ENCODE results near the gene HIPK2. TPM values are rescaled to one million over a fixed set of nuclear protein-coding genes. Genes with fewer than 3 reads are reported as not detected.

The HIPK2 gene
- polyA plus RNA-seq, 2 of the 4 experiments (the other 2 are of a cell fraction): 11.3 to 12.1 TPM

DNA sequence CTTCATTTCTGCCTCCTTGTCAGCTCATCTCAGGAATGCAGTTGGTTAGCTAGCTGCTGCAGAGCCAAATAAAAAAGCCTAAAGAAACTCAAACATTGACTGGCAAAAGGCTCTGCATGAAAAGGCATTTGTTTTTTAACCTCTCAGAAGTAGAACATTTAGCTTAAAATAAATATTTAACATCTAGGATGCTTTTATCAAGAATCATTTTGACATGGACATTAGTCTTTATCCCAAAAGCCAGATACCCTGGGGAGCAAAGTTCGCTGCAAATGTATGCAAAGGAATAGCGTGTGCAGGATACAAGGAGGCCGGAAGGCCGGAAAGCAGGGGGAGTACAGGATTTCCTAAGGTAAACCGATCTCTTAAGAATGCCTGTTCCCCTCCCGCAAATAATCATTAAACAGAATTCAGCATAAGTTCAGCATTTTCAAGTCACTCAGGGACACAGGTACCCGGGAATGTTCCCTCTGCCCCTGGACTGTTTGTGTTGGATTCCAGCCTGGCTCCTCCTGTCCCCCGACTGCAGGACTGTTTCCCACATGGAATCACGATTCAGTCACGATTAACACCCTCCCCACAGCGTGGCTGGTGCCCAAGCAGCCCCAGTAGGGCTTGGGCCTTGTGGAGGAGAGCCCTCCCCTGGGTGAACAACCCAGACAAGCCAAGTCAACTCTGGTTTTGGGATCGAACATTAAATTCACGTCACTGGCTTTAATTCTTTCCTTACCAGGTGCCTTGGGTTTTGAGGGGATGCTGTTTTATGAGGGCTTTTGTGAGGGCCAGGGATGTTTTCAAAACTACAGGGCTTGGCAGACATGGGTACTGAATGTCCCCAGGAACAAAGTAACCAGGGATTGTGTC, 97.8 kb downstream of the HIPK2 start (continued):
- no peak for TF ChIP-seq BCL3 (IDR thresholded peaks at IDR 0.05)
- TF ChIP-seq, protein P1, sequence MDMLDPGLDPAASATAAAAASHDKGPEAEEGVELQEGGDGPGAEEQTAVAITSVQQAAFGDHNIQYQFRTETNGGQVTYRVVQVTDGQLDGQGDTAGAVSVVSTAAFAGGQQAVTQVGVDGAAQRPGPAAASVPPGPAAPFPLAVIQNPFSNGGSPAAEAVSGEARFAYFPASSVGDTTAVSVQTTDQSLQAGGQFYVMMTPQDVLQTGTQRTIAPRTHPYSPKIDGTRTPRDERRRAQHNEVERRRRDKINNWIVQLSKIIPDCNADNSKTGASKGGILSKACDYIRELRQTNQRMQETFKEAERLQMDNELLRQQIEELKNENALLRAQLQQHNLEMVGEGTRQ (IDR thresholded peaks at IDR 0.05): no peak
- no peak for TF ChIP-seq NR3C1 (IDR thresholded peaks at IDR 0.05)

GRCh38 chr7:139676390-139676789, 101.4 kb downstream of the HIPK2 start:
- CTCF ChIA-PET: interaction anchor here (1.3 kb wide), 1 partner anchor 326 kb away, joined by 6 read pairs; no protein-coding TSS in a partner anchor
- DNase-seq (ENCODE audit: low read depth in 1 of 2, low spot score in 1 of 2) (no peak), ATAC-seq (no peak), FAIRE-seq (no peak)
- POLR2A ChIA-PET: no interaction called here
- 0 out of 3 replicates have a peak, but pooled peaks cover 3% of the 10 kb centered on the region for H3K9me3 ChIP-seq
- H3K27ac ChIP-seq: peak overlapping the region; percentile 54; a peak in 3 of 6 replicates
- 92% methylated on average over 2 of the region's 2 CpGs for WGBS (ENCODE audit: missing lambda C conversion rate)
- H3K4me1 ChIP-seq: peaks cover 66% of the 10 kb centered on the region
- TF ChIP-seq CTCF (IDR thresholded peaks at IDR 0.05) (no peak), BCL3 (IDR thresholded peaks at IDR 0.05) (no peak), ZSCAN20 (CRISPR knock-in tag; IDR thresholded peaks at IDR 0.05) (no peak), HEYL (CRISPR knock-in tag; IDR thresholded peaks at IDR 0.05) (no peak)
- no peak overlapping the region for H3K4me3 ChIP-seq
- H3K4me2 ChIP-seq: no peak overlapping the region

- 65% methylated on average over 12 of the region's 12 CpGs for WGBS (ENCODE audit: missing lambda C conversion rate)
- Histone ChIP-seq H3K4me3 (no peak overlapping the region), H3K27ac (peak overlapping the region; percentile 54; a peak in 5 of 6 replicates), H3K4me2 (peak overlapping the region; percentile 9; the same call in 1 of the 3 replicates), H3K4me1 (peaks cover 57% of the 10 kb centered on the region), H3K9me3 (0 out of 3 replicates have a peak, but pooled peaks cover 3% of the 10 kb centered on the region)
- ChIA-PET POLR2A (no interaction called here), CTCF (interaction anchor here (1.2 kb wide), 1 partner anchor 330 kb away, joined by 3 read pairs; no protein-coding TSS in a partner anchor)
- TF ChIP-seq CEBPB (IDR thresholded peaks at IDR 0.05): no peak
- no peak for TF ChIP-seq MYC (IDR thresholded peaks at IDR 0.05; ENCODE audit: borderline replicate concordance, low read length)
- no peak for TF ChIP-seq CBX2 (IDR thresholded peaks at IDR 0.05; ENCODE audit: borderline replicate concordance, low read depth)
- TF ChIP-seq PHF8 (IDR thresholded peaks at IDR 0.05; ENCODE audit: borderline replicate concordance, low read depth): no peak
- TF ChIP-seq RFX5 (IDR thresholded peaks at IDR 0.05): no peak
- no peak for FAIRE-seq
- DNase-seq (ENCODE audit: low read depth in 1 of 2, low spot score in 1 of 2): no peak
- ATAC-seq: no peak
Observed at GRCh38 chr7:139675127-139676125, 102.4 kb downstream of the HIPK2 start.

Measured in A549 (cell line).